Type B pancreatic cell (in vitro differentiated cells): ENCODE results near the gene BDKRB2. TPM values are rescaled to one million over a fixed set of nuclear protein-coding genes. Genes with fewer than 3 reads are reported as not detected.

Experiments used
- DNase-seq: peaks from one replicate; pipeline ENCODE4 v3.0.0; 2021; ENCODE audit warnings: mixed read lengths; ENCODE audit not compliant: unreplicated experiment; ENCODE audit errors: extremely low spot score
- H3K27ac Mint-ChIP-seq: 2 replicates; pipeline ENCODE4 v1.8.0; 2021; ENCODE audit warnings: mild to moderate bottlenecking, mixed read lengths
- H3K27me3 Mint-ChIP-seq: 2 replicates; pipeline ENCODE4 v1.8.0; 2021; ENCODE audit warnings: mixed read lengths
- H3K36me3 Mint-ChIP-seq: 2 replicates; pipeline ENCODE4 v1.8.0; 2021; ENCODE audit warnings: mixed read lengths
- H3K4me1 Mint-ChIP-seq: one replicate; pipeline ENCODE4 v1.8.0; 2021; ENCODE audit warnings: mixed read lengths; ENCODE audit not compliant: unreplicated experiment
- H3K4me3 Mint-ChIP-seq: 2 replicates; pipeline ENCODE4 v1.8.0; 2021; ENCODE audit warnings: mild to moderate bottlenecking, mixed read lengths
- H3K9me3 Mint-ChIP-seq: 2 replicates; pipeline ENCODE4 v1.8.0; 2021; ENCODE audit warnings: mixed read lengths
- CTCF ChIP-seq: fragments of 200-600 bp; sonication (generic); conservative IDR thresholded peaks from 2 replicates; pipeline ENCODE4 v1.5.0; 2021; ENCODE audit warnings: antibody characterized with exemption, mild to moderate bottlenecking
- total RNA-seq: library from RNA; stranded (reverse); gene quantifications from 2 replicates; pipeline ENCODE4 v1.2.1, GENCODE V29; 2021; ENCODE audit warnings: low replicate concordance

Gene BDKRB2
- total RNA-seq, 1 donor from 2014 or later: 2.1 TPM

- no peak for TF ChIP-seq CTCF
- no peaks in the 10 kb centered on the region for H3K36me3 Mint-ChIP-seq
- H3K27me3 Mint-ChIP-seq: peaks cover 33% of the 10 kb centered on the region
- H3K4me1 Mint-ChIP-seq: peaks cover 10% of the 10 kb centered on the region
- no peaks in the 10 kb centered on the region for H3K9me3 Mint-ChIP-seq
- DNase-seq: no peak
- peak overlapping the region; percentile 18 for H3K27ac Mint-ChIP-seq
- H3K4me3 Mint-ChIP-seq: no peak overlapping the region
Observed at GRCh38 chr14:96252999-96253539, 48.4 kb downstream of the BDKRB2 start.

GRCh38 chr14:96254687-96255086 lies 50.0 kb downstream of the BDKRB2 start:
- no peak overlapping the region for H3K4me3 Mint-ChIP-seq
- peaks cover 10% of the 10 kb centered on the region for H3K4me1 Mint-ChIP-seq
- no peak for TF ChIP-seq CTCF
- no peaks in the 10 kb centered on the region for H3K36me3 Mint-ChIP-seq
- H3K27me3 Mint-ChIP-seq: peaks cover 30% of the 10 kb centered on the region
- DNase-seq: no peak
- H3K27ac Mint-ChIP-seq: peak overlapping the region; percentile 55
- H3K9me3 Mint-ChIP-seq: no peaks in the 10 kb centered on the region

GRCh38 chr14:96255501-96256366 lies 51.1 kb downstream of the BDKRB2 start, which contains the start of gene BDKRB1:
TSS of gene BDKRB1 (plus strand) at chr14:96256210. CDS start at chr14:96263683, 7,473 bp downstream.
- TF ChIP-seq CTCF: no peak
- no peak for DNase-seq
- Mint-ChIP-seq H3K36me3 (no peaks in the 10 kb centered on the region), H3K4me1 (peaks cover 10% of the 10 kb centered on the region), H3K9me3 (peaks cover 1% of the 10 kb centered on the region), H3K27ac (no peak within 1 kb of the TSS), H3K4me3 (no peak within 1 kb of the TSS), H3K27me3 (peaks cover 29% of the 10 kb centered on the region)

- Mint-ChIP-seq H3K27me3 (peaks cover 35% of the 10 kb centered on the region), H3K4me3 (no peak overlapping the region), H3K36me3 (no peaks in the 10 kb centered on the region), H3K9me3 (peaks cover 6% of the 10 kb centered on the region), H3K4me1 (peaks cover 10% of the 10 kb centered on the region), H3K27ac (no peak overlapping the region)
- TF ChIP-seq CTCF: no peak
- no peak for DNase-seq
Observed at GRCh38 chr14:96256407-96256806, 51.8 kb downstream of the BDKRB2 start.

- DNase-seq: no peak
- no peak for TF ChIP-seq CTCF
- no peak overlapping the region for H3K4me3 Mint-ChIP-seq
- peaks cover 6% of the 10 kb centered on the region for H3K9me3 Mint-ChIP-seq
- peaks cover 35% of the 10 kb centered on the region for H3K27me3 Mint-ChIP-seq
- peaks cover 10% of the 10 kb centered on the region for H3K4me1 Mint-ChIP-seq
- H3K27ac Mint-ChIP-seq: no peak overlapping the region
- no peaks in the 10 kb centered on the region for H3K36me3 Mint-ChIP-seq
Observed at GRCh38 chr14:96257056-96257455, 52.4 kb downstream of the BDKRB2 start.
